Hepatocyte (in vitro differentiated cells): ENCODE data around the gene WFDC1. TPM values are rescaled to one million over a fixed set of nuclear protein-coding genes. Genes with fewer than 3 reads are reported as not detected.
"Not testable (repeated sequence)": the region's sequence is repeated elsewhere in the genome, so short reads cannot be mapped to it uniquely, and the experiment has no call there.

Source experiments
- DNase-seq: peaks from one replicate; pipeline ENCODE4 v3.0.0-alpha.2; 2016; ENCODE audit warnings: low spot score
- H2AFZ ChIP-seq: fragments of 200-600 bp; sonication (generic); 2 replicates; pipeline ENCODE4 v1.6.0; 2016; ENCODE audit warnings: antibody characterized with exemption, mild to moderate bottlenecking
- H3K27ac ChIP-seq: fragments of 200-600 bp; sonication (generic); 2 replicates; pipeline ENCODE4 v1.5.1; 2016; ENCODE audit warnings: mild to moderate bottlenecking
- H3K27me3 ChIP-seq: fragments of 200-600 bp; sonication (generic); 2 replicates; pipeline ENCODE4 v1.6.1; 2016
- H3K36me3 ChIP-seq: fragments of 200-600 bp; sonication (generic); replicated peaks from 2 replicates; pipeline ENCODE4 v1.5.1; 2016; ENCODE audit warnings: low read depth; ENCODE audit not compliant: insufficient read depth
- H3K4me1 ChIP-seq: fragments of 200-600 bp; sonication (generic); 2 replicates; pipeline ENCODE4 v1.5.1; 2016; ENCODE audit warnings: mild to moderate bottlenecking, moderate library complexity; ENCODE audit not compliant: insufficient read depth
- H3K4me2 ChIP-seq: fragments of 200-600 bp; sonication (generic); 2 replicates; pipeline ENCODE4 v1.6.0; 2016
- H3K4me3 ChIP-seq: fragments of 200-600 bp; sonication (generic); 2 replicates; pipeline ENCODE4 v1.5.1; 2016; ENCODE audit warnings: mild to moderate bottlenecking
- H3K79me2 ChIP-seq: fragments of 200-600 bp; sonication (generic); 2 replicates; pipeline ENCODE4 v1.6.0; 2017; ENCODE audit warnings: mild to moderate bottlenecking
- H3K9me2 ChIP-seq: fragments of 200-600 bp; sonication (generic); replicated peaks from 2 replicates; pipeline ENCODE4 v1.6.0; 2017; ENCODE audit warnings: mild to moderate bottlenecking; ENCODE audit not compliant: insufficient read depth
- H3K9me3 ChIP-seq: fragments of 200-600 bp; sonication (generic); 2 replicates; pipeline ENCODE4 v1.5.1; 2016; ENCODE audit warnings: low read depth, mild to moderate bottlenecking
- H4K20me1 ChIP-seq: fragments of 200-600 bp; sonication (generic); 2 replicates; pipeline ENCODE4 v1.6.0; 2016; ENCODE audit warnings: mild to moderate bottlenecking; ENCODE audit not compliant: insufficient read depth, poor library complexity, severe bottlenecking
- CTCF ChIP-seq: fragments of 200-600 bp; sonication (generic); IDR thresholded peaks from 2 replicates; pipeline ENCODE4 v1.5.1; 2016; ENCODE audit warnings: antibody characterized with exemption, mild to moderate bottlenecking; ENCODE audit not compliant: poor library complexity
- EZH2 ChIP-seq: fragments of 200-600 bp; sonication (generic); IDR thresholded peaks from 2 replicates; pipeline ENCODE4 v1.6.1; 2016; ENCODE audit warnings: antibody characterized with exemption, mild to moderate bottlenecking, borderline replicate concordance
- EZH2phosphoT487 ChIP-seq: fragments of 200-600 bp; sonication (generic); IDR thresholded peaks from one replicate; pipeline ENCODE4 v1.6.1; 2018; ENCODE audit warnings: antibody characterized with exemption, mild to moderate bottlenecking, low read depth, moderate library complexity; ENCODE audit not compliant: unreplicated experiment, severe bottlenecking
- WGBS: methylation state at CpG from one replicate; pipeline ENCODE4 v1.1.6; 2016; ENCODE audit warnings: low lambda C conversion rate; ENCODE audit errors: missing lambda C conversion rate; 5-methylcytosine and 5-hydroxymethylcytosine counted together
- polyA plus RNA-seq: library from polyadenylated mRNA; unstranded; fragments of >200 nt; fragmentation: Nextera tagmentation; extraction: Ambion mirVana; gene quantifications from 2 replicates; pipeline ENCODE4 v1.2.1, GENCODE V29; 2016
- total RNA-seq: library from RNA; depleted of rRNA; stranded (reverse); fragments of >200 nt; gene quantifications from 2 replicates; pipeline ENCODE4 v1.2.3, GENCODE V29; 2014

The WFDC1 gene
- total and polyA plus RNA-seq, 2 experiments from 2014 or later: 12.9 to 16.9 TPM

GRCh38 chr16:84334482-84334881 lies 39.8 kb downstream of the WFDC1 start:
- WGBS: 76% methylated on average over 1 of the region's 1 CpG
- Histone ChIP-seq H3K4me3 (no peak overlapping the region), H3K4me2 (no peak overlapping the region), H3K79me2 (no peaks in the 10 kb centered on the region), H3K9me3 (no peaks in the 10 kb centered on the region), H3K27ac (no peak overlapping the region), H3K27me3 (no peaks in the 10 kb centered on the region), H2AFZ (no peak overlapping the region), H4K20me1 (no peaks in the 10 kb centered on the region), H3K4me1 (no peaks in the 10 kb centered on the region), H3K36me3 (no peaks in the 10 kb centered on the region), H3K9me2 (no peaks in the 10 kb centered on the region)
- DNase-seq: no peak
- no peak for TF ChIP-seq EZH2
- TF ChIP-seq EZH2phosphoT487: no peak
- no peak for TF ChIP-seq CTCF

GRCh38 chr16:84337236-84337635 lies 42.6 kb downstream of the WFDC1 start:
- not testable (repeated sequence) for H4K20me1 ChIP-seq, H3K9me2 ChIP-seq, H3K27ac ChIP-seq, H3K4me2 ChIP-seq, H3K9me3 ChIP-seq, H3K79me2 ChIP-seq, H3K4me1 ChIP-seq, H3K4me3 ChIP-seq, H3K36me3 ChIP-seq, H3K27me3 ChIP-seq, DNase-seq, H2AFZ ChIP-seq

GRCh38 chr16:84339311-84339710 lies 44.6 kb downstream of the WFDC1 start:
- Histone ChIP-seq H3K4me3 (no peak overlapping the region), H3K9me3 (no peaks in the 10 kb centered on the region), H4K20me1 (no peaks in the 10 kb centered on the region), H3K4me1 (no peaks in the 10 kb centered on the region), H3K79me2 (no peaks in the 10 kb centered on the region), H3K27me3 (no peaks in the 10 kb centered on the region), H3K4me2 (no peak overlapping the region), H3K27ac (no peak overlapping the region), H2AFZ (no peak overlapping the region), H3K36me3 (no peaks in the 10 kb centered on the region), H3K9me2 (no peaks in the 10 kb centered on the region)
- 71% methylated on average over 5 of the region's 5 CpGs for WGBS
- TF ChIP-seq EZH2 (no peak), CTCF (no peak), EZH2phosphoT487 (no peak)
- DNase-seq: no peak

- H3K9me2 ChIP-seq: no peaks in the 10 kb centered on the region
- no peaks in the 10 kb centered on the region for H3K27me3 ChIP-seq
- WGBS: 91% methylated on average over 9 of the region's 9 CpGs
- H3K4me1 ChIP-seq: no peaks in the 10 kb centered on the region
- H3K79me2 ChIP-seq: no peaks in the 10 kb centered on the region
- H3K36me3 ChIP-seq: no peaks in the 10 kb centered on the region
- H3K9me3 ChIP-seq: no peaks in the 10 kb centered on the region
- no peak overlapping the region for H3K4me2 ChIP-seq
- H4K20me1 ChIP-seq: no peaks in the 10 kb centered on the region
- no peak overlapping the region for H2AFZ ChIP-seq
- H3K4me3 ChIP-seq: no peak overlapping the region
- TF ChIP-seq EZH2phosphoT487: no peak
- TF ChIP-seq EZH2: no peak
- TF ChIP-seq CTCF: no peak
- DNase-seq: no peak
- H3K27ac ChIP-seq: no peak overlapping the region
Observed at GRCh38 chr16:84339766-84340165, 45.1 kb downstream of the WFDC1 start.
